GM19324 (cell line): ENCODE results near the gene ADAMTS19.

ENCODE experiments used
- ATAC-seq: cut with Tn5 transposase; IDR thresholded peaks from one replicate; pipeline ENCODE4 v1.9.1; 2021; ENCODE audit warnings: mild to moderate bottlenecking, moderate library complexity; ENCODE audit not compliant: unreplicated experiment, low FRiP score

ADAMTS19 gene

GRCh38 chr5:129474544-129474943 is 14.4 kb downstream of the ADAMTS19 start:
- ATAC-seq: no peak

DNA sequence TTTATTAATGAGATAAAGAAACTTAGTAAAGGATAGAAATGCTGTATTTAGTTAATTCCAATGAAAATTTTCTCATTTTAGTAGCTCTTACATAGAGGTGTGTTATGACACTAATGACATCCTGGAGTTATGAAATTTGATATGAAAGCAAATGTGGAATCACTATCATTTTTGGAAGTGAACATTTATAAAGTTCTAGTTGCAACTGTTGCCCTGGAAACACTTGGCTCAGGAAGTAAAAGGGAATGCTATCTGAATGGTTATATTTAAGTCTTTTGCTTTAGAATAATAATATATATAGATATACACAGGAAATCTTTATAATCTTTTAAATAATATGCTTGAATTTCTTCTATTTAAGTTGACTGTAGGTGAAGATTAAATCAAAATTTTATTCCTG is 16.7 kb downstream of the ADAMTS19 start:
- ATAC-seq: no peak

- no peak for ATAC-seq
Observed at GRCh38 chr5:129477532-129477931, 17.4 kb downstream of the ADAMTS19 start.

DNA sequence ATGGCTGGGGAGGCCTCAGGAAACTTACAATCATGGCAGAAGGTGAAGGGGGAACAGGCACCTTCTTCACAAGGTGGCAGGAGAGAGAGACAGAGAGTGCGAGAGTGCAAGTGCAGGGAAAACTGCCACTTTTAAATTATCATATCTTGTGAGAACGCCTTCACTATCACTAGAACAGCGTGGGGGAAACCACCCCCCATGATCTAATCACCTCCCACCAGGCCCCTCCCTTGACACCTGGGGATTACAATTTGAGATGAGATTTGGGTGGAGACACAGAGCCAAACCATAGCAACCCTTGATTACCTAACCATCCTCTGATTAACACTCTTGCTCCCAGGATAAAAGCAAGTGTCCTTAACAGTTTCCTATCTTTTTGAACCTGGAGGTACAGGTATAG is 21.1 kb downstream of the ADAMTS19 start:
- ATAC-seq: no peak

- ATAC-seq: no peak
Observed at GRCh38 chr5:129496421-129496820, 36.3 kb downstream of the ADAMTS19 start.

DNA sequence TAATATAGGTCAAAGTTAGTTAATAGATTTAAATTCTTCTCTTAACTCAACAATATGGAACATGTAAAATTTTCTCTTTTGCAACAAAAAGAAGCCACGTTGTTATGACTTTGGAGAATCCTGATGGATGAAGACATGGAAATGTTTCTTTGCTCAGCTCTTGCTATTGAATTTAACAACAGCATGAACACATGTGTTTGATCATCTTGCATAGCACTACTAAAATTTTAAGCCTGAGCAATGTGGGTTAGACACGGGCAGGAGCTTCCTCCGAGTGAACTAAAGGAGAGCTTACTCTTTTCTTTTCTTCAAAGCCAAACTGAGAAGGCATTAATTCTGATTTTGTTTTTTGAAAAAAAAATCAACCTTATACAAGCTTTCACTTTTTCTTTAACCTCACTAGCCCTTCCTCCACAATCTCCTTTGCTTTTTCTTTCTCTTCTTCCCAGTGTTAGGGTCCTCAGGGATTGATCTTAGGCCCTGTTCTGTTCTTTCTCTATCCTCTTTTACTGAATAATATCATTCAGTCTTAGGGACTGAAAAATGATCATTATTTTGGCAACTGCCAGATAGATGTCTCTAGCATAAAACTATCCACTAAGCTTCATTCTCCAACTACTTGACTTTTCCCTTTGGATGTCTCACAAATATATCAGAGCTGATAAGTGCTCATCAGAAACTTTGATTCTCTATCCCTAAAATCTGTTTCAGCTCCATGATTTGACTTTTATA is 36.9 kb downstream of the ADAMTS19 start:
- no peak for ATAC-seq

DNA sequence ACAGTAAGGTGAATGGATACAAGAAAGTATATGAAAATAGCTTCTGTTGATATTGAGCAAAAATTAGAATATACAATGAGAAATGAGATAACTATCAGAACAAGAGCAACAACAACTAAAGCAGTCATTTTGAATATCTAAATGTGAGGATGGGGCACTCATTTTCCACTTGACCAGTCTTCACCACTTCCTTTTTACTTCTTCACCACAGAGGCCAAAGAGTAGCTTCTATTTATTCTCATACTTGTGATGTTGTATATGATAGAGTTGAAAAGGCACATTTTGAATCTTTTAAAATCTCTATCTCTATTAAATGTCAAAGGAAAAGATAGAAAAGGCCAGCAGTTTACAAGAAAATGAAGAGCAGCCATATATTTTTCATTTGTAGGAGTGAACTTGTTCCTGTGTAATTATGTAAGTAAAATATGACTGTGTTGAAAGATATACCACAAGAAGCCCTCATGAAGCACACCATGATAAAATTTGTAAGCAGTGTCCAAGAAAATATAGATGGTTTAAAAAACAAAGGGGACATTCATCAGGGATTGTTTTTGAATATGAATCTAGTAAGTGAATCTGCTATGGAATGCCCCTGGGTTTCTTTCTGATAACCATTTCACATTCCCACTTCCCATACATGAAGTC is 39.2 kb downstream of the ADAMTS19 start:
- peak; percentile 53 for ATAC-seq

GRCh38 chr5:129500101-129500500 is 40.0 kb downstream of the ADAMTS19 start:
- no peak for ATAC-seq

DNA sequence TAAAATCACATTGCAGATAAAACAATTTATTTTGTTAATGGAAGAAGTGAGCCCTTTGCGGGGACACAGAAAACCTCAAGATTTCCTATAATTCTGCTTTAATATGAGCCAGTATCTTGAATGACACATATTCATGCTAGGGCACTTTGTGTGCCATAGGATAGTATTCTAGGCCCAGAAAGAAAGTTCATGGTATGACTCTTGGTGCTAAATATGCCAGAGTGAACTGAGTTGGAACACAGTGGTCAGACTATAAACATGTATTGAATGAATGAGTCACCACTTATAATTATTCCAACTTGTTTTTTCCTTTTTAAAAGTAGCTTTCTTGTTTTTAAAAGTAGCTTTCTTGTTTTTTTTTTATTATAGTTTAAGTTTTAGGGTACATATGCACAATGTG is 46.0 kb downstream of the ADAMTS19 start:
- ATAC-seq: no peak

DNA sequence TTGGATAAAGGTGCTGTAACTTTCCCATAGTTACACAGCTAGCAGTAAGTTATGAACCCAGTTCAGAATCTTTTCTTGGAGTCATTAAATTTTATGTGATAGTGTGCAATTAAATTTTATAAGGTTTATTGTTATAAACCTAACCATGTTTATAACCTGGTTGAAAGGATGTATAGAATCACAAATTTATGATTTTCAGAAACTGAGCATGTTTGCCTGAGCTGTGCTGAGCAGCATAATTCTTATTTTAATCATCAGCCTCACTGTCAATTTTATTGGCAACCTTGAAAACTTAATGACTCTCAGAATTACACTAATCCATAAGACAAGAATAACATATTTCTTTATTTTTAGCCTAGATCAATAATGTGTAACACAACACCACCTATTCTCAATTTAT is 46.9 kb downstream of the ADAMTS19 start:
- ATAC-seq: no peak

DNA sequence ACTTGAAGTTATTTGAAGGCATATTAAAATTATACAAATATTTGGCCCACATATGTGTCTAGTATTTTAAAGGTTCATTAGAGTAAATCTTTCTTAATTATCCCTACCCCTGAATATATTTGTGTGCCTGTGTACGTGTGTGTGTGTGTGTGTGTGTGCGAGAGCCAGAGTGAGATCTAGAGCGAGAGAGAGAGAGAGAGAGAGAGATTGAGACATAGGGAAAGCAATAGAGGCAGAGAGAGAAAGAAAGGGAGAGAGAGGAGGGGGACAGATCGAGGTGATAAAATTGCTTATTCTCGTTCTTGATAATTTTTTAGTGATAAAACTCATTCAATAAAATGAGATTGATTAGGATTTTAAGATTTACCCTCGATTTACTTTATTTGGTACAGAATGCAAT is 47.4 kb downstream of the ADAMTS19 start:
- ATAC-seq: no peak

DNA sequence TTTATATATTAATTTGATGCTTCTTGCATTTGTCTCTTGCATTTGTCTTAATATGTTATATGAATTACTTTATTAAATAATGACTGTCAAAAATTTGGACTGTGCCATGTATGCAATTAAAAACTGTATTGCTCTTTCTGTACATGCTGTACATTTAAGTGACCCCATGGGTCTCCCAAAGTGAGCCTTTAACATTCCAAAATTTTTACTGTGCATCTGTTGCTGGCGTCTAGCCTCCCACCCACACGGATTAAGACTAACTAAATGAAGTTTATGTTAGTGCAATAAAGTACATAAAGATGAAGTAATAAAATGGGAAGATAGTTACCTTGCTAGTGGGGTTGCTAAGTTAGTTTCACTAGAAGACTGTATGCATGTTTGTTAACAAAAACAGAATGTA is 48.5 kb downstream of the ADAMTS19 start:
- no peak for ATAC-seq

- no peak for ATAC-seq
Observed at GRCh38 chr5:129509363-129509975, 49.4 kb downstream of the ADAMTS19 start.

GRCh38 chr5:129511291-129511690 is 51.2 kb downstream of the ADAMTS19 start:
- no peak for ATAC-seq

GRCh38 chr5:129541051-129541450 is 81.0 kb downstream of the ADAMTS19 start:
- no peak for ATAC-seq

- ATAC-seq: no peak
Observed at GRCh38 chr5:129541648-129542251, 81.7 kb downstream of the ADAMTS19 start.

DNA sequence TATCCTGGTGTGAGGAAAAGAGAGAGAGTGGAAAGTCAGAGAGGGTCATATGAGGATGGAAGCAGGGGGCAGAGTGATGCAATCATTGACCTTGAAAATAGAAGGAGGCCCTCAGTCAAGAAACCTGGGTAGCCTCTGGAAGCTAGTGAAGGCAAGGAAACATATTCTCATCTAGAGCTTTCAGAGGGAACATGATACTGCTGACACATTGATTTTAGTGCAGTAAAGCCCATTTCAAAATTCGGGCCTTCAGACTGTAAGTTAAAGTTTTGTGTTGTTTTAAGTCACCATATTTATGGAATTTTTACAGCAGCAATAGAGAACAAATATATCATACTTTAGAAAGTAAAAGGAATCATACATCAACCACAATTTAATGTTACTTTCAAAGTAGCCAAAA is 87.0 kb downstream of the ADAMTS19 start:
- ATAC-seq: no peak

DNA sequence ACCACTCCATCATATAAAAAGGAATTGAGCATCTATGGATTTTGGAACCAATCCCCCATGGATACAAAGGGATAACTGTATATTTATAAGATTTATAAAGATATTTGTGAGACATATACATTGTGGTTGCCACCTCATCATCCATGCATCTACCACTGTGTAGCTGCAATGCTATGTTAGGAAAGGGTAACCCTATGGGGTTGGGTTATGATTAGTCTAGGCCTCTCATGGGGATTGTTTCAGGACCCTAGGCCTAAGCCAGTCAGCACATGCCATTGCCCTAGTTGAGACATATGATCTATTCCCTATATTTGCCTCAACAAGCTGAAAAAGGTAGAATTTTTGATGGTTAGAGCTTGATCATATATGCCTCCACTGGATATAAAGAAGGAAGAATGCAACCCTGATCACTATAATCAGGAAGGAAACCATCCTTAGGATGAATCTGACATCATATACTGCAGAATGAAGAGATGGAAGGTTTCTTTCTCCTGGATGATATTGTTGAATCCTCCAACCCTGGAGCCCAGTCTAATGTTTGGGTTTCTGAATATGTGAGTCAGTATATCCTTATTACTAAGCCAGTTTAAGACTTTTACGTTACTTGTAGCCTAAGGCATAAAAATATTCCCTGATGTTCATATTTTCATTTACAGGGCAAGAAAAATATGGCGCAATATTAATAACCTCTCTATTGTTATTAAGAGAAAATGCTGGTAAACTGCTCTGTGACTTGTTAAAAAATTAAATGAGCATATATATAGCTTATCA is 94.2 kb downstream of the ADAMTS19 start:
- ATAC-seq: no peak

DNA sequence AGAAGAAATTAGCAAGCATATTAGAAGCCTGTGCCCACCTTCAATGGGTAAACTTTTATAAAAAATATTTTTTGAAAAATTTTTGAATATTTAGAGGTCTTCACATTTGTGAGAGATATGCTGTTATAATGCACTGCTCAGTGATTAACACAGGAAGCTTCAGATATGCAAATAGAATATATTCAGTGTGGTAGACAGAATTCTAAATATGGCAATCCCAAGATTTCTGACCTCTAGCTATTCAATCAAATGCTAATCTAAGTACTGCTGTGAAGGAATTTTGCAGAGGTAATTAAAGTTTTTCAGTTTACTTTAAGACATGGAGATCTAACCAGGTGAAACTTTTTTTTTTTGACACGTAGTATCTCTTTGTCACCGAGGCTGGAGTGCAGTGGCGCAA is 103.5 kb downstream of the ADAMTS19 start:
- ATAC-seq: no peak

DNA sequence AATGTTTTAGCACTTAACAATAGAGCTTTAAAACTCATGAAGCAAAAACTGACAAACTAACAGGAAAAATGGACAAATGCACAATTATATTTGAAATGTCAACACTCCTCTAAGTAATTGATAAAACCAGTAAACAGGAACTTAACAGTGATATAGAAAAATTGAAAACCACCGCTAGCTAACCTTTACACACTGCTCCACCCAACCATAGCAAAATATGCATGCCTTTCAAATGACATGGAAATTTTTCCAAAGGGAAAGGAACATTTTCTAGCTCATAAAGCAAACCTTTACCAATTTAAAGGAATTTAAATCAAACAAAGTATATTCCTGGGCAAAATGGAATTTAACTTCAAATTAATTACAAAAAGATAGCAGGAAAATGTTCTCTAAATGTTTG is 109.2 kb downstream of the ADAMTS19 start:
- ATAC-seq: no peak

DNA sequence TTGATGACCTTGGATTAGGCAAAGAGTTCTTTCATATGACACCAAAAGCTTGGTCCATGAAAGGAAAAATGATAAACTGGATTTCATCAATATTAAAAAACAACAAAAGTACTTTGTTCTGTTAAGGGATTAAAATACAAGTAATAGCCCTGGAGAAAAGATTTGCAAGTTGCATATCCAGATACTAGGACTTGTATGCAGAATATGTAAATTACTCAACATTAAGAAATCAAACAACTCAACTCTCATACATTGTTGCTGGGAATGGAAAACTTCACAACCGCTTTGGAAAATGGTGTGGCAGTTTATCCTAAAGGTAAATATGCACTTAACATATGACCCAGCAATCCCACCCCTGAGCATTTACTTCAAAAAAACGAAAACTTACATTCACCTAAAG is 112.0 kb downstream of the ADAMTS19 start:
- no peak for ATAC-seq
